ENCODE results near the gene POU6F2.
"Not testable (repeated sequence)": the region's sequence is repeated elsewhere in the genome, so short reads cannot be mapped to it uniquely, and the experiment has no call there.

The POU6F2 gene

DNA sequence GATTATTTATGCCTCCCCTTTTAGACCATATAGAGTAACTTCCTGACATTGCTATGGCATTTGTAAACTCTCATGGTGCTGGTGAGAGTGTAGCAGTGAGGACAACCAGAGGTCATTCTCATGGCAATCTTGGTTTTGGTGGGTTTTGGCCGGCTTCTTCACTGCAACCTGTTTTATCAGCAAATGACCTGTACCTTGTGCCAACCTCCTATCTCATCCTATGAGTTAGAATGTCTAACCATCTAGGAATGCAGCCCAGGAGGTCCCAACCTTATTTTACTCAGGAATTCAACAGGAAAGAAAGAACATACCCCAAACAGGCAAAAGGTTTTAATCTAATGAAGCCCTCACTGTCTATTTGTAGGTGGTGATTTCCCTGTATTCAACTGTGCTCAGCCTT, 383.1 kb downstream of the POU6F2 start:
- no peak for DNase-seq

DNA sequence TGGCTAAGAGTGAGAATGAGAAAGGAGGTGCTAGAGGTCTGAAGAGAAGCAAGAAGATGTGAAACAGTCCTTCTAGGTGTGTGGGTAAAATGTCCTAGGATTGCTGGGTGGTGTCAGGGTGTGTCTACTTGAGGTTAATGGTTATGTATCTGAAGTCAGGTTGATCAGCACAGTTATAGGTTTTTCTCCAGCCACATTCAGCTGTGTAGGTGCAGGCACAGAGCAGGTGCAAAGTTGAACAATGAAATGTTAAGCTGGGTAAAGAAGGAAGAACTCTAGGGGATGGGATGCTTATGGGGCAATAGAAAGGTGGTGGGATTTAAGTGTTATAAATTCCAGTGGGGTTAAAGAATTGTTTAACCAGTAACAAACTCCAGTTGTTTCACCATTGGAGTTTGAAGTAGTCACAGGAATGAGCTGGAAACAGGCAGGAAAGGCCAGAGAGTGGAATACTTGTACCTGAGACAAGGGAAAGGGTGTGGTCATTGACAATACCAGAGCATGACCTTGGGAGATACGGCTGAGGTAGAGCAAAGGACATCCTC, 388.1 kb downstream of the POU6F2 start:
- DNase-seq = no peak

DNA sequence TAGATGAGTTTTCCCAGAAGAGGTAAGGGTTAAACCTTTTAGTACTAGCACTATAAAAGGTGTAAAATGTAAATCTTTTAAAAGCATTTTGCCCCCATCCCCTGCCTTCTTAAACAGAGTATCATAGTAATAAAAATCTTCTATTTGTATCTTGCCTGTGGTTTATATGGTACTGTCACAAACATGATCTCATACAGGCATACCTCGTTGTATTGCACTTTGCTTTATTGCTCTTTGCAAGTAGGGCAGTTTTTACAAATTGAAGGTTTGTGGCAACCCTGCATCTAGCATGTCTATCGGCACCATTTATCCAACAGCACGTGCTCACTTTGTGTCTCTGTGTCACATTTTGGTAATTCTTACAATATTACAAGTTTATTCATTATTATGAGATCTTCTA, 389.7 kb downstream of the POU6F2 start:
- DNase-seq = no peak

DNA sequence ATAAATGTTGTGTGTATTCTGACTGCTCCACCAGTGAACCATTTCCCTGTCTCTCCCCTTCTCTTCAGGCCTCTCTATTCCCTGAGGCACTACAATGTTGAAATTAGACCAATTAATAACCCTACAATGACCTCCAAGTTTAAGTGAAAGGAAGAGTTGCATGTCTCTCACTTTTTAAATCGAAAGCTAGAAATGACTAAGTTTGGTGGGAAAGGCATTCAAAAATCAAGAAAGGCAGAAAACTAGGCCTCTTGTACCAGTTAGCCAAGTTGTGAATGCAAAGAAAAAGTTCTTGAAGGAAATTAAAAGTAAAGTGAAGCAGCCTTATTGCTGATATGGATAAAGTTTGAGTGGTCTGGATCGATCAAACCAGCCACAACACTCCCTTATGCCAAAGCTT, 390.2 kb downstream of the POU6F2 start:
- DNase-seq = no peak

DNA sequence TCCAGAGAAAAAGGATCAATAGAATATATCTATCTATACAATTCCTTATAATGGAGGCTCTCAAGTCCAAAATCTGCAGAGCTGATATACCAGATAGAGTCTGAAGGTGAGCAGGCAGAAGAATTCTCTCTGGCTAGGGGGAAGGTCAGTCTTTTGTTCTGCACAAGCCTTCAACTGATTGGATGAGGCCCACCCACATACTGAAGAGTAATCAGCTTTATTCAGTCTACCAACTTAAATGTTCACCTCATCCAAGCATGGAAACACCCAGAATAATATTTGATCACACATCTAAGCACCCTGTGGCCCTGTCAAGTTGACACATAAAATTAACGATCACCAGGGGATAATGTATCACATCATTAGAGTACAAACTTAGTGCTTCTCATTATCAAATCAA, 394.7 kb downstream of the POU6F2 start:
- DNase-seq = no peak

DNA sequence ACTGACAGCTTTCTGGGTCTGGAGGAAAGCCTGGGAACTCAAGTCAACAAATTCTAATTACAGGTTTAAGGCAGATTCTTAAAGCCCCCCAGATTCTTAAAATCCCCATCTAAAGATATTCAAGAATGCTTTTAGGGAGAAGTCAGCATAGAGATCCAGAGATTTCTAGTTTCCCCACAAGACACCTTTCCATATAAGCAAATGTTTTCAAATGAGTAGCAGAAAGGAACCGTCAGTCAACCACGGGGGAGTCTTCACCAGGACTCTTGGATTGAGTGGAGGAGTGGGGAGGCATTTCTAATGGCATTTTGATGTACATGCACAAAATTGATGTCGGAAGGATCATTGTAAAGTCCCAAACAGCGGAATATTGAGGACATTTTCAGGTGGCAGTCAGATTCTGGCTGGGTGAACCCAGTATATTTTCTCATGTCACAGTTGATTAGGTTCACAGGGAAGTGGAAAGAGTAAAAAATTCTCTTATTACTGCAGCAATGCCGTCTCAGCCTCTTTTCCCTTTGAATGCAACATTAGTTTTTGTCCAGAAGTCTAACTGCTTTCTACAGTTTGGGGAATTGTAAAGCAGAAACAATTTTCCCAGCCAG, 396.8 kb downstream of the POU6F2 start:
- no peak for DNase-seq

DNA sequence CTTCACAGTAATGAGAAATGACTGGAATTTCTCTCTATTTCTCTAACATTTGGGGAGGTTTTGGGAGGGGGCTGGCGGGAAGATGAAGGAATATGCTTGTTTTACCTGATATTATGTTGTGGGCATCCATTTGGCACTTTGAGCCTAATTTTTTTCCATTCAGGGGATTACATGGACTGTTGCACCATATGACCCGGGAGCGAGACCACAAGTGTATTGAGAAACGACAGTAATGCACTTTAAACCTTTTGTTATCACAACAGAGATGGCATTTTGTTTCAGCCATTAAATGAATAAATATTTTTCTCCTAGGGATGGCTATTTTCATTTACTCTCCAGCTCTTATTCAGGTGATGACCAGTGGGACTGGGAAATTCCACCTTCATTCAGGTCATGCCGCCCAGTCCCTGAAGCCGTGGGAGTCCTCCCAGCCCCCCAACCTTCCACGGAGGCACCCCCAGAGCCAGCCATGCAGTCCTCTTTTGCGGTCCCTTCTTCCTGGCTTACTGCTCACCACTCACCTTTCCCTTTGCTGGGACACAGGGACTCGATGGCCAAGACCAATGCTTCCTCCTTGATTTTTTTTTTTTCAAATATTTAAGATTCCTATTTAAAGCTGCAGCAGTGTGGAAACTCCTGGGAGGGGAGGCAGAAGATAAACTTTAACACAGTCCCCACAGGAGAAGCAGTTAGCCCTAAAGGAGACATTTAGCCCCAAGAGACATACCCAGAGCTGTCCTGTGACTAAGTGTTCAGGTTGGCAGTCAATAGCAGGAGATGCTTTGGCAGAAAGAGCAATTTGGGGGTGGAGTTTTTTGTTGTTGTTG, 397.6 kb downstream of the POU6F2 start:
- no peak for DNase-seq

DNA sequence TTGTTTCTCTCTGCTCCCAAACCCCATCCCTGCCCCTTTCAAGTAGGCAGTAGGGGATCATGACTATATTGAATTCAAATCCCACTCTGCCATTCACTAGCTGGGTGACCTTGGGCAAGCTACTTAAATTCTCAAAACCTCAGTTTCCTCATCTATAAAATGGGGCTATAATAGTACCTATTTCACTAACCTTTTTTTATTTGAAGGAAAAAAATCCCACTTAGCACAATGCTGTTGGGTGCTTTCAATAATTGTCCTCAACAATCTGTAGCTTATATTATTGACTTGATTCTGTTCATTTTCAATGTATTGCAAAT, 398.1 kb downstream of the POU6F2 start:
- DNase-seq = no peak

DNA sequence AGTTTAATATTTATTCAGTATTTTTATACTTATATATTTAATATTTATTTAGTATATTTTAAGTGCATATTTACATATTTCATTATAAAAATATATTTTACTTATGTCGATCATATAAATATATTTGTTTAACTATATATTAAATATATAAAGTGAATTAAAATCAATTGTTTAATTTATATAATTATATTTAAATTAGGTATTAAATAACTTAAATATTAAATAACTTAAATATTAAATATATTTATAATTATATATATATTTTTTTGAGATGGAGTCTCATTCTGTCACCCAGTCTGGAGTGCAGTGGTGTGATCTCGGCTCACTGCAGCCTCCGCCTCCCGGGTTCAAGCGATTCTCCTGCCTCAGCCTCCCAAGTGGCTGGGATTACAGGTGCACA, 399.2 kb downstream of the POU6F2 start:
- not testable (repeated sequence) for DNase-seq

DNA sequence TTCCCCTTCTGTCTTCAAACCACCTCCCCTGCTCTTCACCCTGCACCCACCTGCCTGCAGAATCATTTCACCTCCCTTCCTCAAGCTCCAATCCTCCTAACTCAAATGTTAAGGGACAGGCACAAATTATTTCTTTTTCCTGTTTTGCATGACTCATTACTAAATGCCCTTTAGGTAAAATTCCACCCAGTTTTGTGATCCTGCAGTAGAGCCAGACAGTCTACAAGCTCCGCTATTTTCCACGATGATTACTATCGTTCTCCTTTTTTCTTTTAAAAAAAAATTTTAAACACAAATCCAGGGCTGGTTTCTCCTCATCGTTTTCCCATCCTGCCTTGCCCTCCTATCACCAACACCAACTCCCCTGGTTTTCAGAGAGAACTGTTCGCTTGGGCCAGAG, 401.7 kb downstream of the POU6F2 start:
- DNase-seq = no peak

DNA sequence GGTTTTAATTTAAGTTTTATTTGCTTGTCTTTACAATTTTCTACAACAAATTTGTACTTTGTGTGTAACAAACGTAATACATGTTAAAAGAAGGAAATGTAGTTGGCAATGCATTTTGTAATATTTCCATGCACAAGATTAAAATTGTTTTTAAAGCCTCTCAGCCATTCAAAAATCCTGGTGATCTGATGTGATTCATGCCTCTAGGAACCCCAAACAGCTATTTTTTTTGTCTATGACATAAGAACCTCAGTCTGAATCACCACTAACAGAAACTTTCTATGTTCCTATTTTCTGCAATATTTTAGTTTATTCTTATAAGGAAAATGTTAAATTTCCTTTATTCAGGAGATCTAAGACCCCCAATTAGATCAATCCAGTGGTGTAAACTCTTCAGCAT, 405.4 kb downstream of the POU6F2 start:
- DNase-seq = no peak

DNA sequence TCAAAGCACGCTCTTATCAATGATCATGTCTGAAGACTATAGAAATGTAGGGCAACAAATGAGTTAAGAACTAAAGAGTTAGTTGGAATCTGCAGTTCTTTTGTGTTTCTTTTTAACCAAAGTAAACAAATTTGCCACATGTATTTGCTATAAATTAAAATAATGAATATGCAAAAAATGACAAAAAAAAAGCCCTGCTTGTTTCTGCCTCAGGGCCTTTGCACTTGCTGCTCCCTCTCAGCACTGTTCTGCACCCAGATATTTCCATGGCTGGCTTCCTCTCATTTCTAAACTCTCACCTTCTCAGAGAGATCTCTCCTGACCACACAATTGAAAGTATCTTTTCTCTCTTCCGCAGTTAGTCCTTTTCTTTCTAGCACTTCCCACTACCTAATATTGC, 406.7 kb downstream of the POU6F2 start:
- DNase-seq = no peak

DNA sequence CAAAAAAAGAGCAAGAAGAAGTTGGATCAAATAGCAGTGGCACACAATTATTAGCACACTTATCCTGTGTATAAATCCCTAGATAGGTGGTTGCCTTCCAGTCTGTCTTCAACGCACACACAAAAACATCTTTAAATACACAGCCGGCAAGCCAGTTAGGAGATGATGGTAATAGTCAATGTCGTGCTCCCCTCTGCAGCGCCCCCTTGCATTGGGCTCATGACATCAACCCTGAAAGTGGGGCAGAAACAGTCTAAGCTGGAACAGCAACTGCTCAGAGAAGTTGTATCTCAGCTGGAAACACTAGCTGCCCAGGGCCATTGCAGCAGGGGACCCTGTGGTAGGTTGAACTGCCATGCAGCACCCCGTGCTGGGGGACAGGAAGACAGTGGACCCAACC, 409.0 kb downstream of the POU6F2 start:
- no peak for DNase-seq

DNA sequence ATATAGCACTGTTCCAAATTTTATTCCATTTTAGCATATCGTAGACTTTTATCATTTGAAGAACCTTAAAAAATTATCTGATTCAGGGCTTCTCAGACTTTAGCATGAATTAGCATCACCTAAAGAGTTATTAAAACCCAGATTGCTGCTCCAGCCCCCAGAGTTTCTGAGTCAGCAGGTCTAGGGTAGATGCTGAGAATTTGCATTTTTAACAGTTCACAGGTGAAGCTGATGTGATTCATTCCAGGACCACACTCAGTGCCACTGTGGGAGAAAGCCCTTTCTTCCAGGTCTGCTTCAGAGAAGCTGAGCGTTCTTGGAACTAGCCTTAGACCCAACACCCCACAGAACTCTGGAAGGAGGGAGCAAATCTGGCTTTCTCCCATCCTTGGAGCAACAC, 414.4 kb downstream of the POU6F2 start:
- no peak for DNase-seq

DNA sequence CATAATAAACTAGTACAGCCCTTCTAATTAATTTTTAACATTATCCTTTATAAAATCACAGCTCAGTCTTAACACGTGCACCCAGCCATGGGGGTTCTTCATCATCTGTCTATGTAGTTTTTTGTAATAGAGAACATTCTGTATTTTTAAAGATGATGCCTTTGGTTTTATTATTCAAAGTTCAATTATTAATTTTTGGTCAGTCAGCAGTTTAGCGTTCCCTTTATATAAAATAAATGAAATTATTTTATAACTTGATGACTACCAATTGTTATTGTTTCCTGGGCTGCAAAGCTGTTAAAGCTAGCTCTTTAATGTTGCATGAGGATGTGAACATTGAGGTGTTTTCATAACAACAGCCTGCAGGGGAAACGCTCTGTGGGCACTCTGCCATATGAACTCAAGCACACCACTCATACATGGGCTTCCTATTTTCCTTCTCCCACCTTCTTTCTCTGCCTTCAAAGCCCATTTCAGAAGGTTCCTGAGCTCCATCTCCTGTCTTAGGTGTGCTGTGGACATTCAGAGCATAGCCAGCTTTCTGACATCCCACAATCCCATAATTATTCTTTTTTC, 416.5 kb downstream of the POU6F2 start:
- DNase-seq = no peak

DNA sequence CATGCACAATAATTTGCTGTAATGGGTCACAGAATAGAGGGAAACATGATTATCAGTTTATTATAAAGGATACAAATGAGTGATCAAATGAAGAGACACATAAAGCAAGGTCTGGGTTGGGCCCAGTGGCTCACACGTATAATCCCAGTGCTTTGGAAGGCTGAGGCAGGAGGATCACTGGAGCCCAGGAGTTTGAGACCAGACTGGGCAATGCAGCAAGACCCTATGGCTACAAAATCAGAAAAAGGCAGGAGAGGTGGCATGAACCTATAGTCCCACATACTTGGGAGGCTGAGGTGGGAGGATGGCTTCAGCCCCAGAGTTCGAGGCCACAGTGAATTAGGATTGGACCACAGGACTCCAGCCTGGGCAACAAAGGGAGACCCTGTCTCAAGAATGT, 421.7 kb downstream of the POU6F2 start:
- no peak for DNase-seq

DNA sequence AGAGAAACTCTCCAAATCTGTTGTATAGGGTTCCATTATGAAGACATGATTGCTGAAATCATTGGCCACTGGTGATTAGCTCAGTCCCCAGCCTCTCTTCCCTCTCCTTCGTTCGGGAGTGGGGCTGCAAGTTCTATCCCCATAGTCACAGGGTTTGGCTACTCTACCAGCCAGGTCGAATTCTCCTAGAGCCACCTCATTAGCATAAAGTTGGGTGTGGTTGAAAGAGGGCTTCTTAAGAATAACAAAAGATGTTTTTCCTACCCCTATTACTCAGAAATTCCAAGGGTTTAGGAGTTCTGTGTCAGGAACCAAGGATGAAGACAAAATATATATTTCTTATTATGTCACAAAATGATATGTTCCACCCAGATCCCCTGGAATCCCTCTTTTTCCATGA, 422.3 kb downstream of the POU6F2 start:
- DNase-seq = no peak

DNA sequence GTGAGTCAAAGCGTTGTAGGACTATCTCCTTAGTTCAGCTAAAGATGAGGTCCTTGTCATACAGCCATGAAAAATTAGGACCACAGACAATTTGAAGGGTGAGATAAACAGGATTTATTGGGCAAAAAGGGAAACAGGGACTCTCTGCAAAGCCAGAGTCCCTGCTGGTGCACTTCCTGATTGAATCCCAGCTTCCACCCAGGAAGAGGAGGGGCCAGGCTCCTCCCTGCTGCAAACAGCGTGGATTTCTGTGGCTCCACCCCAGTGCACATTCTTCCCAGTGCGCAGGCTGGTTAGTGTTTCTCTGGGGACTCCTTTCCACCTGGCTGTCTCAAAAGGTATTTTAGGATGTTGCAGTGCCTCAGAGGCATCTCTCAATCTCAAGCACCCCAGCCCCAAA, 423.1 kb downstream of the POU6F2 start:
- no peak for DNase-seq

DNA sequence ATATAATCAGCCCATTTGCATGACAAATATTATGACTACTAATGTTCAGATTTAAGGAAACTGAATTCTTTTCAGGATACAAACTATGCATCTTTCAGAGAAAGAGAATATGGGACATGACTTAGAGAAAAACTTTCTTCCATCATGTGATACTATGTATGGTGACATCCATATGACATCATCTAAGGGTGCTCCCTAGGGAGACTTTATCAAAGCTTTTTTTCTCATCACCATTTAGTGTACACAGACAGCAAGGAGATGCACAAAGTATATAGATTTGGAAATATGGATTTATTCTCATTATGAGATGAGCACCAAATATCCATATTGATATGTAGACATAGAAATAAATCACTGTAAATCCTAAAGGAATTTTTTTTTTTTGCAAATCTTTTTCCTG, 424.3 kb downstream of the POU6F2 start:
- DNase-seq = no peak

DNA sequence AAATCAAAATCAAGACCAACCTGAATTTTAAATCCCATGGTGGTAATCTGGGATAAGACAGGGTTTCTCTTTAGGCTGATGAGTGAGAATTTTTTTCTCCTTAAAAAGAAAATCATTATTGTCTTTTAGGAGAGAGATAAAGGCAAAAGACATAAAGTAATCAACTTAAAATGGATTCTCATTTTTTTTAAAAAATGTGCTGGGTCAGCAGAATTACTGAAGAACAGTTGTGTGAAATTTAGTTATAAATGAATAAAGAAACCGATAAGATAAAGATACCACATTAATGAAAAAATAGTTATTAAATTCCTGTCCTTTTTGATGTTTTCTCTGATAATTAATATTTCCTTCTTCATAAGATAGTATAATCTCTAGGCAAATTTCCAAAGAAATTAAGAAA, 427.2 kb downstream of the POU6F2 start:
- DNase-seq = no peak

DNA sequence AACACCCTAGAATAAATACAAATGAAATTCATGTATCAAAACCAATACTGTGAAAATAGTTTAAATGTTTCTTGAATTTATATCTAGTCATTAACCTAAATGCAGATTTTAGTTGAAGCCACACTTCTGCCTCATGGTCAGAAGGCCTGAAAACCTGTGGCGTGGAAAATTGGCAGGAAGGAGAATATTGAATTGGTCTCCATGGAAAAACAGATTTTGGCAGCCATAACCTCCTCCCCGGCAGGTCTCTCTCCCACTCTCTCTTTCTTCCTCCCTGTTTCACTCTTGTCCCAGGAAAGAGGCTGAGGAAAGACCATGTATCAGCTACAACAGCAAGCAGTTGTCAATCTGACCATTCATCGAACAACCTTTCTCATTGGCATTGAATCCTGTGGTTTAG, 427.9 kb downstream of the POU6F2 start:
- DNase-seq = no peak

DNA sequence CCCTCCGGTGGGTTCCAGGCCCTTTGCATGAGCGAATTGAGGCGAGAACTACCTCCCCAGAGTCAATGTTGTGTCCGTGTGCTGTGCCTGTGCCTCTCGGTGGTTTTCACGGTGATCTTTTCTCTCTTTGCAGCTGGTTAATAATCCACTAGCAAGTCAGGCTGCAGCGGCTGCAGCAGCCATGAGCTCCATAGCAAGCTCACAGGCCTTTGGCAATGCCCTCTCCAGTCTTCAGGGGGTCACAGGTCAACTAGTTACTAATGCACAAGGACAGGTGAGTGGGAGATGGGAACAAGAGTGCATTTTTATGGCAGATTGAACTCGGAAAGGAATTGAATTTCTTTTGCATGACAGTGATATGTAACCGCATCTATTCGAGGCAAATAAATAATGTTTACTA, 428.8 kb downstream of the POU6F2 start:
- DNase-seq = no peak

DNA sequence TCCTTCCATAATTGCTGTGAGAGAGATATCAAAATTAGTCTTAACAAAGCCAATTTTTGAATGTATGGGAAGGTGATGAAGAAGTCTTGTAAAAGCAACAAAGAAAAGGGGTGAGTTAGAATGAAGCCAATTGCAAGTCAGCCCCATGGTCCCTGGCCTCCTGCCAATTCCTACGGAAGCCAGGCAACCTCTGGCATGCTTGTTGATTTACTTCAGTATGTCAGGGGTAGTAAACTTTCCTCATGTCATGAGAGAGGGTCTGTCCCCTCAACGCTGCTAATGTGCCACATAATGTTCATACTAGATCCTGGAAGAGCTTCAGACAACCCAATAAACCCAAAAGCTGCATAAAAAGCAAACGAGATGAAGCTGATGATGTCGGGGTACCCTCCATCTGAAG, 429.4 kb downstream of the POU6F2 start:
- no peak for DNase-seq

DNA sequence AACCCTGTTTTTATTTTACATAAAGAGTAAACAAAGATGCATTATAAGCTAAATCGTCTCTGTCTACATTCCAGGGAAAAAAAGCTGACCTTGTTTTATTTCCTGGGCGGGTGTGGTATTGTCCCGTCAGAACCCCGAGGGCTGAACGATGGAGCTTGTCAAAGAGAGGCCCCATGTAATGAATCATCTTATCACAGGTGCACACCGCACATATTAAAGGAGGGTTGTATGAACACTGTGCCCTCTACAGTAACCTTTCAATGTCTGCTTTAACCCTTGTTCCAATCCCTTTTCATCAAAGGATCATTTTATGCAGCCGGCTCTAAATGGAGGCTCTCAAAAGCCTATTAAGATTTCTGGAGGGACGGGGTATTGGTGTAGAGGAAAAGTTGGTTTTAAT, 430.0 kb downstream of the POU6F2 start:
- DNase-seq = no peak

DNA sequence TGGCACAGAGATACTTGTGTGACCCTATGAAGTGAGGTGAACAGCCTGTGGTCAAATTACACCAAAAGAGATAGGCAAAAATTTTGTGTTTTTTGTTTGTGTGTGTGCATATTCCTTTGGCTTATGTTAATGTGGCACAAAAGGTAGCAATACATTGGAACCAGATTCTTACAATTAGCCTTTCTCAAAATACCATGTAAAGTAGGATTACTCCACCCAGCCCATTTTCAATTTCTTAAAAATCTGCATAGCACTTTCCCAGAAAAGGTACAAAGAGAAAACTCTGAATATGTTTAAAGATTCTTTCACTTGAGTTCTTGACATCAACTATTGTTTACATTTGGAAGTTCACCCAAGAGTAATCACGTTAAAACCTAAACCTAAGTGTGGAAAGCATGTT, 431.2 kb downstream of the POU6F2 start:
- no peak for DNase-seq
